LoVo (cell line): ENCODE data around the gene TFPI.
"Not testable (repeated sequence)": the region's sequence is repeated elsewhere in the genome, so short reads cannot be mapped to it uniquely, and the experiment has no call there.

ENCODE experiments used
- DNase-seq: peaks from one replicate; pipeline ENCODE4 v3.0.0-alpha.2; 2016; ENCODE audit warnings: low spot score

Gene TFPI

DNA sequence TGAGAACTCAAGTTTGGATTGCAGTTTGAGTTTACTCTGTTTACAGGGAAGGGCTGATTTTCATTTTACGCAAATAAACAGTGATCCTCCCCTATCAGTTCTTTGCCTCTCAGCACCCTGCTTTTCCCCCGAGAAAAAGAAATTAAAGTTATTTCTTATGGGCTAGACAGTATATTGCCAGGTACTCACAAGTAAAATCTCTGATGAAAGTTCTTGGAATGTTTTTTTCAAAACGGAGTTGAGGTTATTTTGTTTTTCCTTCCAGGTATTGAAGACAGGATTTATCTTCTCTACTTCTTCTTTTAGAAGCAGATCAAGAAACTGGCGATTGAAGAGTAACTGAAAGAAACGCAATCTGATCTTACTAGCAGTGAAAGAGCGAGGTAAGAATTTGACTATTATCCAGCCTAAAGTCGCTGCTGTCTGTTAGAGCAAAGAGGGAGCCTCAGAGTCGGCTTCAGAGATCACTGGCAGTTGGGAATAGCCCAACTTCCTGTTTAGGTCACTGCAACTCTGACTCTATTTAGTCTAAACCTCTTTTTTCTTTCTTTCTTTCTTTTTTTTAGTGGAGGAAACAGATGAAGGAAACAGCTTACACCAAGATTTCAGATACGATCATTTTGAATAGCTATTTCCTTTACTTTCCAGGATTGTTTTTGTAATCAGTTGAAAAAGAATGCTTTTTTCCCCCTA, at the start of gene TFPI:
TSS of gene TFPI (minus strand) at position 425 of the 693 bp plus-strand sequence. CDS start 50,667 bp downstream, outside the sequence.
- DNase-seq: no peak

DNA sequence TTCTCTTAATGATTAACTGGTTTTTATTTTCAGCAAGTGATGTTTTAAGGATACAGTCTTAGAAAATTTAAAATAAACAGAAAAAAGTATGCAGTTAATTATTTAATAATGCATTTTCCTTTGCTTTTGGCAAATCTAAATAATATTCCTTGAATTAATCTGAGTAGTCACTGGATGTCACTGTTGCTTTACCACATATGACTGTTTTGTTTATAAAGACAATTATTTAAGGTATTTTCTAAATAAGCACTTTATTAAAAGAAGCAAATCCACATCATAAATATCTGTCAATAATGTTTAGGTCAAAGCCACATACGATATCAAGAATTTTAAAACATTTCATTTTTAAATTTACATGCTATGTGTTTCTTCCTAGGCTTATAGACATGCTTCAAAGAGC, 40.6 kb upstream of the TFPI start:
- no peak for DNase-seq

DNA sequence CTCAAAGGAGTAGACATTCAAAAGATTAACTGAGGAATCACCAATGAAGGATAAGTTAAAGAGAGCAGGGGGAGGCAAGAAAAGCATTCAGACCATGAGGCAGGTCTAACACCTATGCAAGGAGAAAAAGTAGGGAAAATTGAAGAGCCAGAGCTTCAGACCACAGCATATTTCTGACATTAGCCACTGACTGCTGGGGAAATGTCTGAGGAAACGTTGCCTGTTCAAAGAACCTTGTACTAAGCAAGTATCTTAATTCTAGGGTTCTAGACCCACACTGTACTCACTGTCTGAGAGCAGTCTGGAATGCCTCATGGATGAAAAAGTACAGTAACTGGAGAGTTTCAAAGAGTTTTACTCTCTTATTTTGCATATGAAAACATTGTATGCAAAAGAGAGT, 39.5 kb upstream of the TFPI start:
- DNase-seq: no peak

DNA sequence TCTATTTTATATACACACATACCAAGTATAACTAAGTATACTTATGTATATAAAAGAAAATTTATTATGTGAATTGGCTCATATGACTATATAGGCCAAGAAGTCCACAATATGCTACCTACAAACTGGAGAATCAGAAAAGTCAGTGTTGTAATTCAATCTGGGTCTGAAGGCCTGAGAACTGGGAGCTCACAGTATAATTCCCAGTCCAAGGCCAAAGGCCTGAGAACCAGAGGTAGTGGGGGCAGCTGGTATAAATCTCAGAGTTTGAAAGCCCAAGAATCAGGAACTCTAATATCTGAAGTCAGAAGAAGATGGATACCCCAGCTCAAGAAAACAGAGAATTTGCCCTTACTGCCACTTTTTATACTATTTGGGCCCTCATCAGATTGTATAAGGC, 38.9 kb upstream of the TFPI start:
- DNase-seq: no peak

DNA sequence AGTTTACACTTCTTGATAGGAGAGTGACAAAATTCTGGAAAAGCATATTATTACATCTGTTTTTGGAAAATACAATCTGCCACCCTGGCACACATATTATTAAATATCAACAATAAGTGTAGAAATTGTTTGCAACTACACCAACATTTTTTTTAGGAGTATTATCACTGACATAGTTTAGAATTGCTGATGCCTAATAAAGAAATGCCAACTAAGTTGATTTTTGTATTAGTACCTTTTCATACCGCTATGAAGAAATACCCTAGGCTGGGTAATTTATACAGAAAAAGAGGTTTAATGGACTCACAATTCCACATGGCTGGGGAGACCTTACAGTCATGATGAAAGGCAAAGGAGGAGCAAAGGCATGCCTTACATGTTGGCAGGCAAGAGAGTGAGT, 35.9 kb upstream of the TFPI start:
- DNase-seq: no peak

DNA sequence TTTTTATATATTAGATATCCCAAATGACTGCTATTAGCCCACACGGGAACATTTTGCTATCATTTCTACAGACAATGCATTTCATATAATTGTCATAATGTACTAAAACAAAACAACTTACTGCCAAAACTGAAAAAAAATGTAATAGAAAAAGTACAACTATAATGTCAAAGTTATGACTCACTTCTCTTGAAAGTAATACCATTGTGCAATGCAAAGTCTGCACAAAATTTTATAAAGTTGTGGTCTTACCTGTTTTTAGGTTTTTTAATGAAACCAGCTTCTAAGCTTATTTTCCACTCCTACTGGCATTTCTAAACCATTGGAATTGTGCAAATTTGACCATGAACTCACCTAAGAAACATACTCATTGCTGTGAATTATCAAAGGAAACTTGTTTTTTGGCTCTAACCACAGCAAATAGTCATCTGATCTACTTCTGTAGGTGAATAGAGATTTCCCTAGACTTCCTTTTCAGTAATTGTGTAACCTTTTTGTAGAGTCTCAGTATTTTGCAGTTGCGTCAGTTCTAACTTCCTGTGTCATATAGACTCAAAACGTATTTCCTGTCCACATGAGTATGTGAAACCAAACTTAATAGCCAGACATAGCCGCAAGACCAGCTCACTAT, 31.9 kb upstream of the TFPI start:
- no peak for DNase-seq

DNA sequence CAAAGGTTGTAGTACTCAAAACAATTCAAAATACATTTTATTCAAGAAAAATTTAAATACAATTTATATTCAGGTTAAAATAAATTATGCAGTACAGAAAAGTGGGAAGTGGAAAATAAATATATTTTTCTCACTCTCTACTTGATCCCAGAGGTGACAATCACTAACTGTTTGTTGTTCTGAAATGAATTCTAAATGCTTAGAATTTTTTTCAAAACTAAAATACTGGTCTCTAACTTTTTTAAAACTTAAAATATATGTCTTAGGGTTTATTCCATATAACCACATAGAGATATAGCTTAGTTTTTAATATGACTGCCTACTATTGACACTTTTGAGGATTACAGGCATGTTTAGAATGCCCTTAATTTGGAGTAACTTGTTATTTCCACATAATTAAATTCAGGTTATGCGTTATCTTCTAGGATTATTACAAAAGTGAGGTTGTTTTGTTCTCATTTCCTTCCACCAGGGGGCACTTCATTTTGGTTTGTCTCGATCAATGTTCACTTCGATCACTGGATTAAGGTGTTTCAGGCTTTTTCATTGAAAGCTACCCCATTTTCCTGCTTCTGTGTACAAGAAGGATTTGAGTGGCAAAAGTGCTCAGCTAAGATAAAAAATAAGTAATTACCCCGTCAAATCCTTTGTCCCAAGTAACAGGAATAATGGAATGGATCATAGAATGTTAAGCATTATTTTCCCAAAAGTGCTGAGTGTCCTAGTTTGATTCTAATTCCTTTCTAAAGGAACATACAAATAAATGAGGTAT, 27.1 kb upstream of the TFPI start:
- DNase-seq: peak; percentile 60

DNA sequence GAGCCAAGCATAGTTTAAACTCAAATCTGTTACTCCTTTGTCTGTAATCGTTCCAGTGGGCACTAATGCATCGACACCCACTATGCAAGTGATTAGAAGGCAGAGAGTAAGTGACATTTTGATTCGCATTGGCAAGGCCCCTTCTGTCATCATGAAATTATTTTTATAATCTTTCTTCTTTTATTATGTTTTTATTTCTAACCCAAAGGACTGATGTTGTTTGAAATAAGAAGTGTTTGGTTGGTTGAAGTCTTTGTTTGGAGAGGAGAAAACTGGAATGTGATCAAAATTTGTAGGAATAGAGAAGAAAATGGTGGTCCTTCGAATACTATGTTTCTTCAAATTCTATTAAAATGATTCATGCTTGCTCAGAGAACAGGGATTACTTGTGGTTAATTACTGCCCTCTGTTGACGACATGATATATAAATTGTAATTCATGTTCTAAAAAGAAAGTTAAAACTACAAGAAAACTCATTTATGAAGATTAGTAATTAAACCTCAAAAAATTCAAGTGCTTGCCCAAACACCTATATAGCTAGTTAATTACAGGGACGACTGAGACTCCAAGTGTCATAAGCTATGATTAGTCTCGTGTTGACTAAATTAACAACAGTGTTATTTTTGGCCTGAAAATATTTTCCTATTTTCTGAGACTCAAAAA, 26.4 kb upstream of the TFPI start:
- peak; percentile 70 for DNase-seq

DNA sequence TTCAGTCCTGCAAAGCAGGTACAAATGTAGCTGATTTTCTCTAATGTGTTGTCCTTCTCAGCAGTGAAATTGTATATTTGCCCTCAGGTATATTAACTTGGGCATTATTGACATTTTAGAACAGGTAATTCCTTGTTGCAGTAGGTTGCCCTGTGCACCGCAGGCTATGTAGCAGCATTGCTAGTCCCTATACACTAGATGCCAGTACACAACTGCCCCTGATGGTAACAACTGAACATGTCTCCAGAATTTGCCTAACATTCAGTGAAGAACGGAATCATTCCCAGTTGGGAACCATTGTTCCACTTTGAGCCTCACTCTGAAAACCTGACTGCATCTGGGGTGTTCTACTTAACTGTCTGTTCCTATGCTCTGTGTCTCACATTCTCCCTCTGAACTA, 23.1 kb upstream of the TFPI start:
- no peak for DNase-seq

DNA sequence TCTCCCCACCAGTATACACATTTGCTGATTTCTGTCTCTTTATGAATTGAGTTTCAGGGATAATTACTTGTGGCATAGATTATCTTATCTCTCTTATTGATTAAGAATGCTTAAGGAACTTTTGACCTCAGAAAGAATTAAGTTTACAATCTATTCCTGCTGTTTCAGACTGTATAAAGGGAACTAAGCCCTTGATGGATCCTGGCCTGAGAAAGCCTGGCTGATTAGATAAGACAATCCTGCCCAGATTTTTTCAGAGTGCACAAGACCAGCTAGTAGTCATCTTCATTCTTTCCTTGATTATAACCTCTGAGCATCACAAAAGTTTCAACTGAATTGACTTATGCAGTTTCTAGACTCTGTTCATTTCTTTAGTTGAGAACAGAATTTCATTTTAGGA, 22.7 kb upstream of the TFPI start:
- DNase-seq: no peak

DNA sequence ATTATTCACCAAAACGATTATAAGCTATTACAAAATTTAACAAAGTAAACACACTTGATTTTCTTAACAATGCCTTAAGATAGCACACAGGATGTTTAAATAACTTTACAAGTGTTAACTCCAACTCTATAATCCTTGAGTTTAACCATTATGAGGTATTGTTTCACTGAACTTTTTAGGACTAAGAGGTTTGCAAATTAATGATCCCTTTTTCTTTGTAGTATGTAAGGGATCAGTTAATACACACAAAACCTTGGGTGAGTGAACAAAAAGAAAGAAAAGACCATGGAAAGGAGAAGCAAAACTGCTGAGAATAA, 21.5 kb upstream of the TFPI start:
- no peak for DNase-seq

DNA sequence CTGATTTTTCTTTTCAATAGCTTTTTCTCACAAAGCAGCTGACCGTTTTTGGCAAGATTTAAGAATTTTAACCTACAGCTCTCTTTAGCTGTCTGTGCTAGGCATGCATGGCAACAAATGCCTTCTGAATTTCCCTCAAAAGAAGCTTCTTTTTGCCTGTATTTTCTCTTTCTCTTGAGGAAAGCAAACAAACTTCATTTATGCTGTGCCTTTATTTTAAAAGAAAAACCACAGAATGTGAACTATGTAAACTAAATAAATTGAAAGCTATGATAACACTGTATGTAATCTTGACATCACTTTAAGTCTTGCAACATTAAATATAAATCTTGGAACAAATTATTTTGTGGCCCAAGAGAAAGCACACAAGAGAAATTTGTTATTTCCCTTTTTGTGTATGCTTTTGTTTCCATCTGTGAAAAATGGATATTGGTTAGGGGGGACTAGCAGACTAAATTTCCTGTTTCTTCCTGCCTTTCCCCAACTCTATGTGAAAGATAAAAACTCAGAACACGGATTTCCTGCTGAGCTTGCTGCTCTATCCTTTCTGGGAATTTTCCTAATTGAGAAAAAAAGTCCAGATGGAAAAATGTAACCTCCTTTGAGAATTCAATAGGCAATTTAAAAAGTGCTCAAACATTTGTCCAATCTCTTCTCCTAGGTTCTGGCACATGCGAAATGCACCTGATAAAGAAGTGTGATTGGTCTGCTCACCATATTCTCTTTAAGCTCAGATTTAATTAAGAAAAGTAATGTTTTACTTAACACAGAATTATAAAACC, 20.9 kb upstream of the TFPI start:
- DNase-seq: no peak

DNA sequence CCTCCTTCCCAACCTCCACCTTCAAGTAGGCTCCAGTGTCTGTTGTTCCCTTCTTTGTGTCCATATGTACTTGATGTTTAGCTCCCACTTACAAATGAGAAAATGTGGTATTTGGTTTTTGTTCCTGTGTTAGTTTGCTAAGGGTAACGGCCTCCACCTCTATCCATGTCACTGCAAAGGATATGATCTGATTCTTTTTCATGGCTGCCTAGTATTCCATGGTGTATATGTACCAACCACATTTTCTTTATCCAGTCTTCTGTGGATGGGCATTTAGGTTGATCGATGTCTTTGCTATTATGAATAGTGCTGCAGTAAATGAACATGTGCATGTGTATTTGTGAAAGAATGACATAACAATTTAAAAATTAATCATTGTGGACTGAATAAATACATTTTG, 19.5 kb upstream of the TFPI start:
- no peak for DNase-seq

DNA sequence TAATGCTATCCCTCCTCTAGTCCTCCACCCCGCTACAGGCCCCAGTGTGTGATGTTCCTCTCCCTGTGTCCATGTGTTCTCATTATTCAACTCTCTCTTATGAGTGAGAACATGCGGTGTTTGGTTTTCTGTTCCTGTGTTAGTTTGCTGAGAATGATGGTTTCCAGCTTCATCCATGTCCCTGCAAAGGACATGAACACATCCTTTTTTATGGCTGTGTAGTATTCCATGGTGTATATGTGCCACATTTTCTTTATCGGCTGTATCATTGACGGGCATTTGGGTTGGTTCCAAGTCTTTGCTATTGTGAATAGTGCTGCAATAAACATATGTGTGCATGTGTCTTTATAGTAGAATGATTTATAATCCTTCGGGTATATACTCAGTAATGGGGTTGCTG, 17.8 kb upstream of the TFPI start:
- DNase-seq: not testable (repeated sequence)

DNA sequence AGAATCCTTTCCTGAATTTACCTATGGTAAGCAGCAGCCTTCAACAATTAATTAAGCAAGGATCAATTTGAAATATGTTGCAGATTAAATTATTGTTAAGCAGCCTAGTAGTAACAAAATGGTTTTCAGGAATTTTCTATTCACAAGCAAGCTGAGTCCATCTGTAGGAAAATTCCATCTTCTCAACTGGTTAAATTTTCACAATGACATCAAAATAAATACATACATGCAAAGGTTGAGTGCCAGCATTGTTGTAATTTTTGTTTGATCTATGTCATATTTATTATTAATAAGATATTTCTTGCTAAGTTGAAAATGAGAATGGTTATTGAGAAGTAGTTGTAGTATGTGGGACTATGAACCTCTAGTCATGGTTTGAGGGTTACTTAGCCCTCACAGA, 15.3 kb upstream of the TFPI start:
- DNase-seq: no peak

DNA sequence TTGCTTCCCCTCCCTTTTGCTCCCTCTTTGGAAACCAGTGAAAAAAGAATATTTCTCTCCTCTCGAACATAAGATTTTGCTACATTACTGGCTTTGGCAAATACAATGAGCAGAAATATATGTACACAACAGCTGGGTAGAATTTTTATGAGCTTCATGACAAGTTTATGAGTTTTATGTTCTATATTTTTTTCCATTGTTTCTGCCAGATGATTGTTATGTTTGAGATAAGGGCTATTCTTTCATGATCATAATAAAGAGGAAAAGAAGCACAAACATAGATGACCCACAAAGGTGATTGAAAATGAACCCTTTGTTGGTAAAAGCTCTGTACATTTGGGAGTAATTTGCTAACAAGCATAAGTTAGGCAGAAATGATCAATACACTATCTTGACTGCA, 14.8 kb upstream of the TFPI start:
- no peak for DNase-seq

DNA sequence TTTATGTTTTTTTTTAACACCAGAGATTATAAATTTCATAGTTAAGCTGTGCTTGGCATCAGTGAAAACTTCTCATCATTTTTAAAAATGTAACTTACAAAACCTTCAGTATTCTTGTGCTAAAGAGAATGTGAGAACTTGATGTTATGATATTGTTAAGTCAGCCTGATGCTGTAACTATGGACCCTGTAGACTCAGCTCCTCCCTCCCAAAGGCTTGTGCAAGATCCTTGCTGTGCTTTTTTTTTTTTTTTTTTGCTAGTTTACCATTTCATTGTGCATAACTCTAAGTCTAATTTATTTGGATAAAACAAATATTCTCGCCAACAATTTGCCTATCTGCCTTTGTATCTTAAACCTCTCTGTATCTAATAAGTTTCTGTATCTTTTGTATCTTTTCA, 12.9 kb upstream of the TFPI start:
- DNase-seq: no peak

DNA sequence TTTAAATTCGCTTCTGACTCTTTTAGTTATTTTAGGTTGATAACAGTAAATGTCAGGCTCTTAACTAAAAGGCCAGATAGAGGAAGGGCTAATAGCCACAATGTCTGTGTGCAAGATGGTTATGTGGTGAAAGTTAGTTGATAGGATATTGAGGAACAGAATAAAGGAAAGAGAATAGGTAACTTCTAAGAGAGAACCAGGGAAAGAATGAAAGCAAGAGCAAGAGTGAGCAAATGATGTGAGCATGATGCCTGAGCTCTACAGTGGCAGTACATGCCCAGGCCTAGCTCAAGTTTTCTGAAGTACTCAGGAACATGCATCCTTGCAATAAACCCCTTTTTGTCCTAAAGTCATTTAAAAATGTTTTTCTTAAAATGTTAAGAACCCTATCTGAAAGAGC, 12.5 kb upstream of the TFPI start:
- no peak for DNase-seq

DNA sequence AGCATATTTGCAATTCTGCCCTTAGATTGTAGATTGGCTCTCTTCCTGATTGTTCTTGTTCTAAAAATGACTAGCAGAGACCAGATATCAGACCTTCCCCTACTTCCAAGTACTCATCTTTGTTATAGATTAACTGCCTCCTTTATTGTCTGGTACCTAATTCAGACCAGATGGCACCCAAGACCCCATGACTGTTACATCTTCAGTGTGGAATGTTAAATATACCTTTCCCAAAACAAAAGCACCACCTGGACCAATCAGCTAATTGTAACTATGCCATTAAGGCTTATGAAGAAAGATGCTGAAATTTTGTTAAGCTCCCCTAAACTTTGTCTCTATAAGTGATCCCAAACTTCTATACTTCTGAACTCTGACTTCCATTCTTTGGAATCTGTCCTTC, 12.0 kb upstream of the TFPI start:
- DNase-seq: no peak

DNA sequence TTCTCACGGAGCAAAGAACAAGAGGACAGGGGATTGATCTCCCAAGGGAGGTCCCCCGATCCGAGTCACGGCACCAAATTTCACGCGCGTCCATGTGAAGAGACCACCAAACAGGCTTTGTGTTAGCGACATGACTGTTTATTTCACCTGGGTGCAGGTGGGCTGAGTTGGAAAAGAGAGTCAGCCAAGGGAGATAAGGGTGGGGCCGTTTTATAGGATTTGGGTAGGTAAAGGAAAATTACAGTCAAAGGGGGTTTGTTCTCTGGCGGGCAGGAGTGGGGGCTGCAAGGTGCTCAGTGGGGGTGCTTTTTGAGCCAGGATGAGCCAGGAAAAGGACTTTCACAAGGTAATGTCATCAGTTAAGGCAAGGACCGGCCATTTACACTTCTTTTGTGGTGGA, 11.4 kb upstream of the TFPI start:
- DNase-seq: not testable (repeated sequence)

DNA sequence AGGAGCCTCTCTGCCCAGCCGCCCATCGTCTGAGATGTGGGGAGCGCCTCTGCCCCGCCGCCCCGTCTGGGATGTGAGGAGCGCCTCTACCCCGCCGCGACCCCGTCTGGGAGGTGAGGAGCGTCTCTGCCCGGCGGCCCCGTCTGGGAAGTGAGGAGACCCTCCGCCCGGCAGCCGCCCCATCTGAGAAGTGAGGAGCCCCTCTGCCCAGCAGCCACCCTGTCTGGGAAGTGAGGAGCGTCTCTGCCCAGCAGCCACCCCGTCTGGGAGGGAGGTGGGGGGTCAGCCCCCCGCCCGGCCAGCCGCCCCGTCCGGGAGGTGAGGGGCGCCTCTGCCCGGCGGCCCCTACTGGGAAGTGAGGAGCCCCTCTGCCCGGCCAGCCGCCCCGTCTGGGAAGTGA, 2.3 kb upstream of the TFPI start:
- not testable (repeated sequence) for DNase-seq

DNA sequence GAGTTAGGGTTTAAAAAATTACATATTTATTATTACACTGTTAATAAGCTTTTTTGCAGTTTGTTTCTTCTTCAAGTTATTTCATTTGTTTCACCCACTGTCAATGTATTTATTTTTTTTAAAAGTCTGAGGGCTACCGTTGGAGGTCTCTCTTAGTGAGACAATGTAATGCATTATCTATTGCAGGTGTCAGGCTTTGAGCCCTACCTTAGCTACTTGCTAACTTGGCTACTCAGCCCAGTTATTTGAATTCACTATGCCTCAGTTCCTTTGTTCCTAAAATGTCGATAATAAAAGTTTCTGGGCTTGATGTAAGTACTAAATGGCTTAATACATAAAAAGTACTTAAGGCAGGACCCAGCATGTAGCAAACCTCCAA, 458 bp upstream of the TFPI start:
- DNase-seq: no peak
